Small intestine (tissue), 7 donors: ENCODE results near the gene TSPO2. TPM values are rescaled to one million over a fixed set of nuclear protein-coding genes. Genes with fewer than 3 reads are reported as not detected.
"Not testable (repeated sequence)": the region's sequence is repeated elsewhere in the genome, so short reads cannot be mapped to it uniquely, and the experiment has no call there.

Source experiments
- DNase-seq, 2 donors: peaks; one replicate each; pipeline versions ENCODE4 v3.0.0 to v3.0.0-alpha.2; 2013
- FAIRE-seq: peaks from 2 replicates; lab custom pipeline; 2012; peaks lifted over from hg19 to GRCh38; lab: Jason Lieb, UNC
- H3K27ac ChIP-seq, 3 donors: one replicate each; pipeline ENCODE4 v1.5.1; 2013; ENCODE audit warnings: low read length in 2 of 3, mild to moderate bottlenecking in 2 of 3, control low read depth in 1 of 3, inconsistent platforms in 1 of 3, low read depth in 1 of 3, moderate library complexity in 1 of 3
- H3K27me3 ChIP-seq, 3 donors: one replicate each; pipeline ENCODE4 v1.6.1; 2013; ENCODE audit warnings: low read length in 3 of 3, inconsistent platforms in 1 of 3; ENCODE audit not compliant: control insufficient read depth in 3 of 3, insufficient read depth in 3 of 3
- H3K36me3 ChIP-seq, 3 donors: one replicate each; pipeline ENCODE4 v1.6.1; 2013; ENCODE audit warnings: low read length in 3 of 3, inconsistent platforms in 1 of 3, low read depth in 1 of 3, mild to moderate bottlenecking in 1 of 3, moderate library complexity in 1 of 3; ENCODE audit not compliant: control insufficient read depth in 3 of 3, insufficient read depth in 2 of 3
- H3K4me1 ChIP-seq, 3 donors: one replicate each; pipeline ENCODE4 v1.6.1; 2013; ENCODE audit warnings: low read length in 2 of 3, inconsistent platforms in 1 of 3, low read depth in 1 of 3, mild to moderate bottlenecking in 1 of 3, moderate library complexity in 1 of 3; ENCODE audit not compliant: control insufficient read depth in 3 of 3, insufficient read depth in 2 of 3
- H3K4me3 ChIP-seq, 3 donors: one replicate each; pipeline ENCODE4 v1.5.1; 2013; ENCODE audit warnings: low read length in 3 of 3, control low read depth in 1 of 3, inconsistent platforms in 1 of 3, low read depth in 1 of 3, mild to moderate bottlenecking in 1 of 3, moderate library complexity in 1 of 3
- H3K9me3 ChIP-seq, 2 donors: one replicate each; pipeline ENCODE4 v1.6.1; 2013; ENCODE audit warnings: low read depth in 1 of 2, low read length in 1 of 2; ENCODE audit not compliant: control insufficient read depth in 2 of 2, insufficient read depth in 1 of 2
- WGBS, 3 donors: extraction: QIAGEN DNeasy Blood & Tissue Kit; methylation state at CpG; one replicate each; pipeline ENCODE4 v1.1.7; 2013; 5-methylcytosine and 5-hydroxymethylcytosine counted together
- polyA plus RNA-seq, 4 donors: library from polyadenylated mRNA; stranded (reverse) in 3 of 4; unstranded in 1 of 4; fragments of 200-250 nt in 3 of 4; fragments of 120-200 nt in 1 of 4; gene quantifications; one replicate each; pipeline versions ENCODE4 v1.2.1 to v1.2.3, GENCODE V29; 2013
- donor health status: healthy with polysubstance abuse.
- donor health status: control.
- donor health status: control.
- donor health status: Bipolar disorder and iron deficiency.
- donor health status: healthy.

TSPO2 gene
- polyA plus RNA-seq, 4 donors: 1.1 to 2.1 (median 1.9) TPM; not detected in 1

GRCh38 chr6:41006217-41006616, 36.0 kb upstream of the TSPO2 start:
- H3K4me3 ChIP-seq, H3K36me3 ChIP-seq, FAIRE-seq, H3K9me3 ChIP-seq, H3K27ac ChIP-seq, H3K27me3 ChIP-seq: not testable (repeated sequence)
- WGBS, 3 donors: 4 to 7% (median 6%) methylated on average over 7 of the region's 7 CpGs
- DNase-seq: peak; percentile 68 to 82
- peaks cover 0 to 10% (median 0%) of the 10 kb centered on the region in 3 donors for H3K4me1 ChIP-seq

- DNase-seq, H3K36me3 ChIP-seq, H3K4me3 ChIP-seq, H3K27ac ChIP-seq, H3K27me3 ChIP-seq, H3K9me3 ChIP-seq, FAIRE-seq: not testable (repeated sequence)
- H3K4me1 ChIP-seq: peaks cover 0 to 10% (median 0%) of the 10 kb centered on the region in 3 donors
- WGBS, 3 donors: 85 to 97% (median 91%) methylated on average over 4 of the region's 4 CpGs
These were observed 35.3 kb upstream of the TSPO2 start for GRCh38 chr6:41006980-41007379.

GRCh38 chr6:41008011-41008410, 34.3 kb upstream of the TSPO2 start:
- Histone ChIP-seq H3K27ac (no peak overlapping the region), H3K36me3 (no peaks in the 10 kb centered on the region), H3K9me3 (no peaks in the 10 kb centered on the region), H3K4me1 (peaks cover 0 to 14% (median 0%) of the 10 kb centered on the region in 3 donors), H3K27me3 (peaks cover 0 to 1% (median 0%) of the 10 kb centered on the region in 3 donors), H3K4me3 (no peak overlapping the region)
- FAIRE-seq (no peak), DNase-seq (no peak)
- 89 to 96% (median 91%) methylated on average over 3 of the region's 3 CpGs for WGBS, 3 donors

GRCh38 chr6:41009669-41010068, 32.6 kb upstream of the TSPO2 start:
- no peak overlapping the region for H3K4me3 ChIP-seq
- H3K4me1 ChIP-seq: peaks cover 0 to 20% (median 0%) of the 10 kb centered on the region in 3 donors
- 88 to 100% (median 88%) methylated on average over 1 of the region's 1 CpG for WGBS, 3 donors
- H3K27ac ChIP-seq: no peak overlapping the region
- FAIRE-seq (no peak), DNase-seq (no peak)
- H3K9me3 ChIP-seq: no peaks in the 10 kb centered on the region
- H3K27me3 ChIP-seq: peaks cover 0 to 1% (median 0%) of the 10 kb centered on the region in 3 donors
- no peaks in the 10 kb centered on the region for H3K36me3 ChIP-seq

GRCh38 chr6:41011673-41012072, 30.6 kb upstream of the TSPO2 start:
- FAIRE-seq (no peak), DNase-seq (no peak)
- Histone ChIP-seq H3K27me3 (peaks cover 0 to 1% (median 0%) of the 10 kb centered on the region in 3 donors), H3K9me3 (no peaks in the 10 kb centered on the region), H3K4me1 (peaks cover 0 to 20% (median 0%) of the 10 kb centered on the region in 3 donors), H3K36me3 (no peaks in the 10 kb centered on the region), H3K27ac (no peak overlapping the region), H3K4me3 (no peak overlapping the region)
- 74 to 78% (median 77%) methylated on average over 2 of the region's 2 CpGs for WGBS, 3 donors

GRCh38 chr6:41013466-41014153, 28.7 kb upstream of the TSPO2 start:
- Histone ChIP-seq H3K4me3 (no peak overlapping the region), H3K36me3 (no peaks in the 10 kb centered on the region), H3K27me3 (no peaks in the 10 kb centered on the region), H3K9me3 (no peaks in the 10 kb centered on the region), H3K4me1 (peaks cover 0 to 10% (median 0%) of the 10 kb centered on the region in 3 donors), H3K27ac (no peak overlapping the region)
- FAIRE-seq: no peak
- DNase-seq: peak in 1 of 2 donors; percentile 59
- WGBS, 3 donors: 45 to 76% (median 52%) methylated on average over 5 of the region's 5 CpGs

- Histone ChIP-seq H3K4me1 (peaks cover 0 to 10% (median 0%) of the 10 kb centered on the region in 3 donors), H3K27me3 (no peaks in the 10 kb centered on the region), H3K4me3 (no peak overlapping the region), H3K36me3 (no peaks in the 10 kb centered on the region), H3K27ac (no peak overlapping the region), H3K9me3 (no peaks in the 10 kb centered on the region)
- no peak for FAIRE-seq
- no peak for DNase-seq
- WGBS, 3 donors: 90 to 94% (median 90%) methylated on average over 4 of the region's 4 CpGs
These were observed 27.5 kb upstream of the TSPO2 start for GRCh38 chr6:41014780-41015179.

- not testable (repeated sequence) for H3K9me3 ChIP-seq, H3K27ac ChIP-seq, H3K4me3 ChIP-seq, DNase-seq, H3K36me3 ChIP-seq, FAIRE-seq, H3K27me3 ChIP-seq
- H3K4me1 ChIP-seq: peaks cover 0 to 10% (median 0%) of the 10 kb centered on the region in 3 donors
- WGBS, 3 donors: 79 to 92% (median 89%) methylated on average over 4 of the region's 5 CpGs
These were observed 26.4 kb upstream of the TSPO2 start for GRCh38 chr6:41015860-41016259.
